Fibroblast of lung (primary cell): ENCODE measurements around the gene MEP1B.

Source experiments
- CTCF ChIP-seq, 2 donors: IDR thresholded peaks in 1 of 2; conservative IDR thresholded peaks in 1 of 2; 1 replicate in 1 of 2; 2 replicates in 1 of 2; pipeline ENCODE4 v1.5.1; 2011 to 2012; ENCODE audit warnings: low read length in 2 of 2, control low read depth in 1 of 2, inconsistent platforms in 1 of 2, low read depth in 1 of 2, mild to moderate bottlenecking in 1 of 2
- EZH2 ChIP-seq: IDR thresholded peaks from 2 replicates; pipeline ENCODE4 v1.5.1; 2012; ENCODE audit warnings: low read length, control low read depth, mild to moderate bottlenecking; ENCODE audit errors: missing control alignments

GRCh38 chr18:32208023-32208422 is 18.2 kb downstream of the MEP1B start:
- TF ChIP-seq CTCF (conservative IDR thresholded peaks at IDR 0.05 in 1 of 2, IDR thresholded peaks at IDR 0.05 in 1 of 2; ENCODE audit: low read depth in 1 of 2, low read length in 2 of 2) (no peak), EZH2 (no peak)
